Hepatocyte (in vitro differentiated cells): ENCODE results near the gene PRR14L.

Experiments used
- EZH2 ChIP-seq: fragments of 200-600 bp; sonication (generic); IDR thresholded peaks from 2 replicates; pipeline ENCODE4 v1.6.1; 2016; ENCODE audit warnings: antibody characterized with exemption, mild to moderate bottlenecking, borderline replicate concordance
- TF ChIP-seq, protein P1 (sequence below): fragments of 200-600 bp; sonication (generic); IDR thresholded peaks from 2 replicates; pipeline ENCODE4 v1.5.1; 2016; ENCODE audit warnings: antibody characterized with exemption, mild to moderate bottlenecking; ENCODE audit not compliant: poor library complexity

DNA sequence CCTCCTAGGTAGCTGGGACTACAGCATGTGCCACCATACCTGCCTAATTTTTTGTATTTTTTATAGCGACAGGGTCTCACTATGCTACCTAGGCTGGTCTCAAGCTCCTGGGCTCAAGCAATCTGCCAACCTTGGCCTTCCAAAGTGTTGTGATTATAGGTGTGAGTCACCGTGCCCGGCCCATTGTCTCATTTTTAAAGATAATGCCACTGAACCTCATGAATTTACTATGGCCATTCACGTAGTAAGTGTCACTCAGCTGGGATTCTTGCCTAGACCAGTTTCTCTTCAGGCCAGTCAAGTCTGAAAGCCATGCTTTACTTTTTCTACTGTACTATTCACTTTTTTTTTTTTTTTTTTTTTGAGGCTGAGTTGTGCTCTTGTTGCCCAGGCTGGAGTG, 26.3 kb upstream of the PRR14L start:
- TF ChIP-seq, protein P1, sequence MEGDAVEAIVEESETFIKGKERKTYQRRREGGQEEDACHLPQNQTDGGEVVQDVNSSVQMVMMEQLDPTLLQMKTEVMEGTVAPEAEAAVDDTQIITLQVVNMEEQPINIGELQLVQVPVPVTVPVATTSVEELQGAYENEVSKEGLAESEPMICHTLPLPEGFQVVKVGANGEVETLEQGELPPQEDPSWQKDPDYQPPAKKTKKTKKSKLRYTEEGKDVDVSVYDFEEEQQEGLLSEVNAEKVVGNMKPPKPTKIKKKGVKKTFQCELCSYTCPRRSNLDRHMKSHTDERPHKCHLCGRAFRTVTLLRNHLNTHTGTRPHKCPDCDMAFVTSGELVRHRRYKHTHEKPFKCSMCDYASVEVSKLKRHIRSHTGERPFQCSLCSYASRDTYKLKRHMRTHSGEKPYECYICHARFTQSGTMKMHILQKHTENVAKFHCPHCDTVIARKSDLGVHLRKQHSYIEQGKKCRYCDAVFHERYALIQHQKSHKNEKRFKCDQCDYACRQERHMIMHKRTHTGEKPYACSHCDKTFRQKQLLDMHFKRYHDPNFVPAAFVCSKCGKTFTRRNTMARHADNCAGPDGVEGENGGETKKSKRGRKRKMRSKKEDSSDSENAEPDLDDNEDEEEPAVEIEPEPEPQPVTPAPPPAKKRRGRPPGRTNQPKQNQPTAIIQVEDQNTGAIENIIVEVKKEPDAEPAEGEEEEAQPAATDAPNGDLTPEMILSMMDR, result no peak
- TF ChIP-seq EZH2, result no peak
